ENCODE results near the gene SLC37A3.
"Not testable (repeated sequence)": the region's sequence is repeated elsewhere in the genome, so short reads cannot be mapped to it uniquely, and the experiment has no call there.

SLC37A3 gene

DNA sequence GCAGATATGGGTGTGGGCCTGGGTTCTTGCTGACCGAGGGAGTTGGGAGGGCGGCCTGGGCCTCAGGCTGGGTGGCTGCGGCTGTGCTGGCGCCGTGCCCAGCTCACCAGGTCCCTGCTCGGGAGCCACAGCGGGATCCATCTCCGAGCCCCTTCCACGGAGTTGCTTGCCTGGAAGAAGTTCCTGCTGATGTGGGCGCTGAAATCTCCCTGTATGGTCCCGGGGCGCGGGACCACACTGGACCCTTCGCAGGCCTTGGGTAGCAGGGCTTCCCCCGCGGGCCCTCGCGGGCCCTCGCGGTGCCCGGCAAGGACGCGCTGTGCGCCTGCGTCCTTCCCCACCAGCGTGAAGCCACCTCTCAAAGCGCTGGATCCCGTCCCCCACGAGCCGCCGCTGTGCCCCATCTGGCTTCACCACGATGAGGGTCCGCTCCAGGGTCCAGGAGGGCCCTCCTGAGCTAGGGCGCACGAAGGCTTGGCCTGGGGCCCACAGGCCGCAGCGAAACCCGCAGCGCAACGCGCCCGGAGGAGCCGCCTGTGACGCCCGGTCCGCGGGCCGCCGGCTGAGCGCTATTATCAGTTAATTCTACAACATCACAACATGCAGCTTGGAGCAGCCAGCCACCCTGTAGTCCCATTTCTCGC, 37.0 kb upstream of the SLC37A3 start:
- TF ChIP-seq, protein P1, sequence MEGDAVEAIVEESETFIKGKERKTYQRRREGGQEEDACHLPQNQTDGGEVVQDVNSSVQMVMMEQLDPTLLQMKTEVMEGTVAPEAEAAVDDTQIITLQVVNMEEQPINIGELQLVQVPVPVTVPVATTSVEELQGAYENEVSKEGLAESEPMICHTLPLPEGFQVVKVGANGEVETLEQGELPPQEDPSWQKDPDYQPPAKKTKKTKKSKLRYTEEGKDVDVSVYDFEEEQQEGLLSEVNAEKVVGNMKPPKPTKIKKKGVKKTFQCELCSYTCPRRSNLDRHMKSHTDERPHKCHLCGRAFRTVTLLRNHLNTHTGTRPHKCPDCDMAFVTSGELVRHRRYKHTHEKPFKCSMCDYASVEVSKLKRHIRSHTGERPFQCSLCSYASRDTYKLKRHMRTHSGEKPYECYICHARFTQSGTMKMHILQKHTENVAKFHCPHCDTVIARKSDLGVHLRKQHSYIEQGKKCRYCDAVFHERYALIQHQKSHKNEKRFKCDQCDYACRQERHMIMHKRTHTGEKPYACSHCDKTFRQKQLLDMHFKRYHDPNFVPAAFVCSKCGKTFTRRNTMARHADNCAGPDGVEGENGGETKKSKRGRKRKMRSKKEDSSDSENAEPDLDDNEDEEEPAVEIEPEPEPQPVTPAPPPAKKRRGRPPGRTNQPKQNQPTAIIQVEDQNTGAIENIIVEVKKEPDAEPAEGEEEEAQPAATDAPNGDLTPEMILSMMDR (IDR thresholded peaks at IDR 0.05): no peak
- Histone ChIP-seq H3K27ac (no peak overlapping the region), H3K4me3 (peak overlapping the region; percentile 49)
- DNase-seq (ENCODE audit: low spot score): no peak

DNA sequence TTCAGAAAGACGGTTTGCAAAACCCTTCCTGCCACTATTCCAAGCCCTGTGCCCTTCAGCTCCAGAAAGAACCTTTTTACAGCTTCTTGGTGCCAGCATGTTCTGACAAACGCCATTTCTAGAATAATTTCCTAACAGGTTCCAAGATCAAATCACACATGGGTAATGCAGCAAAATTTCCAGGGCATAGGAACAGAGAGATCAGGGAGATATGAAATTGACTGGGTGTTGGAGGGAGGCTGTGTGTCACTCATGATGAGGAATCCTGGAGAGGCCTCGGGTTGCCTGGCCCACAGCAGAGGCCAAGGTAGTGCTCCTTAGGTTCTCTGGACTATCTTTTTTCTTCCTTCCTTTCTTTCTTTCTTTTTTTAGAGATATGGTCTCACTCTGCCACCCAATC, 35.1 kb upstream of the SLC37A3 start:
- TF ChIP-seq, protein P1 (IDR thresholded peaks at IDR 0.05): no peak
- DNase-seq (ENCODE audit: low spot score): no peak
- H3K4me3 ChIP-seq: no peak overlapping the region
- H3K27ac ChIP-seq: no peak overlapping the region

DNA sequence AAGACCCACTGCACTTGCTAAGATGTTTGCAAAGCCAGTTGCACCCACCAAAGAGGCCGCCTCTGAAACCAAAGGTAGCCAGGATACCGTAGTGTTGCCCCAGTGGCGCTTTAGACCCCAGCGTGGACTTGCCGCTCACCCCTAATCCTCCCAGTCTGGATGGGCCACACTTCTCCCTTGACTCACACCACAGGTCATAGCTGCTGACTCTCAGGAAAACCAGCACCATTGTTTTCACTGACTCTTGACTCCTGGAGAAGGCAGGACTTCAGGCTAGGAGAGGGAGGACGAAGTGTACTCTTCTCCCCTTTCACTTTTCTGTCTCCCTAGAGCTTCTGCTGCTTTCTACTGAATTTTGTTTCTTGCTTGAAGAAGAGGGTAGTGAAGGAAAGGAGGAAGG, 27.8 kb upstream of the SLC37A3 start:
- H3K27ac ChIP-seq: no peak overlapping the region
- DNase-seq (ENCODE audit: low spot score): no peak
- no peak overlapping the region for H3K4me3 ChIP-seq
- TF ChIP-seq, protein P1 (IDR thresholded peaks at IDR 0.05): no peak

DNA sequence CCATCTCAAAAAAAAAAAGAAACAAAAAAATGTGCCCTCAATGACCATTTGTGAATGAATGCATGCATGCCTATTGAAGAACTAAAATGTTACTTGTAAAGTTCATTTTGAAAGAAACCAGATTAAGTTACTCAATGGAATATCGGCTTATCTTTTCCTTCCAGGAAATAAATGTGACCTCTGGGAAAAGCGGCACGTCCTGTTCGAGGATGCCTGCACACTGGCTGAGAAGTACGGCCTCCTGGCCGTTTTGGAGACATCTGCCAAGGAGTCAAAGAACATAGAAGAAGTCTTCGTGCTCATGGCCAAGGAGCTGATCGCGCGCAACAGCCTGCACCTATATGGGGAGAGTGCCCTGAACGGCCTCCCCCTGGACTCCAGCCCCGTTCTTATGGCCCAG, 27.4 kb upstream of the SLC37A3 start:
- TF ChIP-seq, protein P1 (IDR thresholded peaks at IDR 0.05): no peak
- H3K4me3 ChIP-seq: no peak overlapping the region
- no peak for DNase-seq (ENCODE audit: low spot score)
- no peak overlapping the region for H3K27ac ChIP-seq

DNA sequence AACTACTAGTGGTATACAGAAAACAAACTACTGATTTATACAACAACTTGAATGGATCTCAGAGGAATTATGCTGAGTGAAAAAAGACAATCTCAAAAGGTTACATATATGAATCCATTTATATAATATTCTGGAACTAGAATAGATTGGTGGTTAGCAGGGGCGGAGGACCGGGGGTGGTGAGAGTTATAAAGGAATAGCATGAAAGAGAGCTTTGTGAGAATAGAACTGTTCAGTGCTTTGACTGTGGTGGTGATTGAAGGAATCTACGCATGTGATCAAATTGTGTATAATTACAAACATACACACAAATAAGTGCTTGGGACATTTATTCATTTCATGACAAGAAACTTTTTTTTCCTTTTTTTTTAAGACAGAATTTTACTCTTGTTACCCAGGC, 25.2 kb upstream of the SLC37A3 start:
- no peak overlapping the region for H3K4me3 ChIP-seq
- no peak overlapping the region for H3K27ac ChIP-seq
- no peak for DNase-seq (ENCODE audit: low spot score)
- TF ChIP-seq, protein P1 (IDR thresholded peaks at IDR 0.05): no peak

DNA sequence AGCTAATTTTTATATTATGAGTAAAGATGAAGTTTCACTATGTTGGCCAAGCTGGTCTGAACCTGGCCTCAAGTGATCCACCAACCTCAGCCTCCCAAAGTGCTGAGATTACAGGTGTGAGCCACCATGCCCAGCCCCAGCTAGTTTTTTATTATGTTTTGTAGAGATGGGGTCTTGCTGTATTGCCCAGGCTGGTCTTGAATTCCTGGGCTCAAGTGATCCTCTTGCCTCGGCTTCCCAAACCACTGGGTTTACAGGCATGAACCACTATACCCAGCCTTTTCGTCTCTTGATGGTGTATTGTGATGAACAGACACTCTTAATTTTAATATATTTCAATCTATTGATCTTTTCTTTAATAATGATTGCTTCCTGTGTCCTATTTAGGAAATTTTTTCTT, 23.2 kb upstream of the SLC37A3 start:
- no peak overlapping the region for H3K4me3 ChIP-seq
- no peak for DNase-seq (ENCODE audit: low spot score)
- no peak overlapping the region for H3K27ac ChIP-seq
- TF ChIP-seq, protein P1 (IDR thresholded peaks at IDR 0.05): no peak

DNA sequence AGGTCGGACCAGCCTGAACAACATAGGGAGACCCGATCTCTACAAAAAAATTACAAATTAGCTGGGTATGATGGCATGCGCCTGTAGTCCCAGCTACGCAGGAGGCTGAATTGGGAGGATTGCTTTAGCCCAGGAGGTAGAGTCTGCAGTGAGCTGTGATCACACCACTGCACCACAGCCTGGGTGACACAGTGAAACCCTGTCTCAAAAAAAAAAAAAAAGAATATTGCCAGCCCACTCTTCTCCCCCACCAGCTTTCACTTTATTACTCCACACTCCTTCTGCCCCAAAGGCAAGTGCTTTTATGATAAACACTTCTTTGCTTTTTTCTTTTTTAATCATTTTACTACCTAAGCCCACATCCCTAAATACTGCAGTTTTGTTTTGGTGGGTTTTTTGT, 20.3 kb upstream of the SLC37A3 start:
- H3K27ac ChIP-seq: no peak overlapping the region
- DNase-seq (ENCODE audit: low spot score): no peak
- no peak overlapping the region for H3K4me3 ChIP-seq
- TF ChIP-seq, protein P1 (IDR thresholded peaks at IDR 0.05): no peak

DNA sequence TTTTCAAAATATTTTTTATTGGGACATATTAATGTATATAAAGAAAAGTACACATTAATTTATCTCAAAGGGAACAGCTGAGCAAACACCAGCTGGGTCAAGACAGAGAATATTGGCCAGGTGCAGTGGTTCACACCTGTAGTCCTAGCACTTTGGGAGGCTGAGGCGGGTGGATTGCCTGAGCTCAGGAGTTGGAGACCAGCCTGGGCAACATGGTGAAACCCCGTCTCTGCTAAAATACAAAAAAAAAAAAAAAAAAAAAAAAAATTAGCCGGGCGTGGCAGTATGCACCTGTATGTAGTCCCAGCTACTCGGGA, 19.8 kb upstream of the SLC37A3 start:
- H3K4me3 ChIP-seq; H3K27ac ChIP-seq; DNase-seq (ENCODE audit: low spot score): not testable (repeated sequence)
